HepG2 (cell line): ENCODE measurements around the gene RAB1B. TPM values are rescaled to one million over a fixed set of nuclear protein-coding genes. Genes with fewer than 3 reads are reported as not detected.

Experiments used
- ATF5 ChIP-seq: sonication (generic); formaldehyde crosslinking; IDR thresholded peaks from 2 replicates; pipeline ENCODE4 v1.4.0; 2020; ENCODE audit warnings: mild to moderate bottlenecking, low read depth, missing genetic modification reagents
- HIC2 ChIP-seq: sonication (generic); formaldehyde crosslinking; IDR thresholded peaks from 2 replicates; pipeline ENCODE4 v1.9.0; 2022; ENCODE audit warnings: low read depth, missing genetic modification reagents
- HNF1B ChIP-seq: sonication (generic); formaldehyde crosslinking; IDR thresholded peaks from 2 replicates; pipeline ENCODE4 v1.5.1; 2020; ENCODE audit warnings: mild to moderate bottlenecking, moderate library complexity, missing genetic modification reagents
- HOXA9 ChIP-seq: sonication (generic); formaldehyde crosslinking; IDR thresholded peaks from 2 replicates; pipeline ENCODE4 v1.8.1; 2022; ENCODE audit warnings: missing genetic modification reagents, mild to moderate bottlenecking, moderate library complexity, borderline replicate concordance
- MIXL1 ChIP-seq: IDR thresholded peaks from 2 replicates; pipeline ENCODE4 v1.6.1; 2016
- NFE2L1 ChIP-seq: sonication (generic); formaldehyde crosslinking; IDR thresholded peaks from 2 replicates; pipeline ENCODE4 v1.4.0; 2020; ENCODE audit warnings: missing genetic modification reagents, mild to moderate bottlenecking, borderline replicate concordance
- PAX8 ChIP-seq: sonication (generic); formaldehyde crosslinking; IDR thresholded peaks from 2 replicates; pipeline ENCODE4 v1.8.0; 2022; ENCODE audit warnings: mild to moderate bottlenecking, missing genetic modification reagents, borderline replicate concordance
- PHF5A ChIP-seq: IDR thresholded peaks from one replicate; pipeline ENCODE4 v1.6.1; 2018; ENCODE audit warnings: low read depth, missing genetic modification reagents; ENCODE audit not compliant: unreplicated experiment
- TFAP4 ChIP-seq: sonication (generic); IDR thresholded peaks from 2 replicates; pipeline ENCODE4 v1.6.1; 2016; ENCODE audit warnings: low read depth, borderline replicate concordance
- TOE1 ChIP-seq: sonication (generic); formaldehyde crosslinking; IDR thresholded peaks from 2 replicates; pipeline ENCODE4 v1.4.0; 2020; ENCODE audit warnings: mild to moderate bottlenecking, missing genetic modification reagents
- XRCC5 ChIP-seq: fragments of 200-400 bp; formaldehyde crosslinking; optimal IDR thresholded peaks from 2 replicates; pipeline ENCODE3; 2017; ENCODE audit warnings: mild to moderate bottlenecking, low read length
- ZBTB4 ChIP-seq: sonication (generic); formaldehyde crosslinking; IDR thresholded peaks from 2 replicates; pipeline ENCODE4 v1.4.0; 2020; ENCODE audit warnings: missing genetic modification reagents, mild to moderate bottlenecking, borderline replicate concordance
- ZBTB44 ChIP-seq: sonication (generic); formaldehyde crosslinking; IDR thresholded peaks from 2 replicates; pipeline ENCODE4 v1.4.0; 2020; ENCODE audit warnings: missing genetic modification reagents
- ZNF501 ChIP-seq: sonication (generic); formaldehyde crosslinking; IDR thresholded peaks from 2 replicates; pipeline ENCODE4 v1.5.1; 2020; ENCODE audit warnings: mild to moderate bottlenecking, moderate library complexity, missing genetic modification reagents
- ZNF678 ChIP-seq: sonication (generic); formaldehyde crosslinking; IDR thresholded peaks from 2 replicates; pipeline ENCODE4 v1.4.0; 2020; ENCODE audit warnings: mild to moderate bottlenecking, missing genetic modification reagents
- ZNF768 ChIP-seq: sonication (generic); formaldehyde crosslinking; IDR thresholded peaks from 2 replicates; pipeline ENCODE4 v1.4.0; 2020; ENCODE audit warnings: missing genetic modification reagents
- ZNF782 ChIP-seq: sonication (generic); formaldehyde crosslinking; IDR thresholded peaks from 2 replicates; pipeline ENCODE4 v1.4.0; 2020; ENCODE audit warnings: missing genetic modification reagents, mild to moderate bottlenecking, borderline replicate concordance
- ZNF83 ChIP-seq: sonication (generic); formaldehyde crosslinking; IDR thresholded peaks from 2 replicates; pipeline ENCODE4 v1.4.0; 2020; ENCODE audit warnings: missing genetic modification reagents, mild to moderate bottlenecking, borderline replicate concordance
- polyA plus RNA-seq, 8 experiments: library from polyadenylated mRNA; depleted of rRNA in 3 of 8; stranded (reverse) in 7 of 8; unstranded in 1 of 8; fragments of >200 nt; fragmentation: Illumina TruSeq in 4 of 8; extraction: Trizol in 4 of 8; gene quantifications; 2 replicates each; pipeline versions ENCODE4 v1.2.1 to v1.2.3, GENCODE V29; 2011 to 2016; ENCODE audit warnings: low read depth in 4 of 8, missing spikeins in 1 of 8, mixed read lengths in 1 of 8; ENCODE audit not compliant: insufficient read depth in 1 of 8
- total RNA-seq, 5 experiments: library from RNA; depleted of rRNA; stranded (reverse); fragments of >200 nt; fragmentation: Illumina TruSeq; extraction: Trizol; gene quantifications; 2 replicates each; pipeline ENCODE4 v1.2.3, GENCODE V29; 2016; ENCODE audit warnings: low read depth in 1 of 5

Gene RAB1B
- total and polyA plus RNA-seq, 2 of the 13 experiments (the other 11 are each of a cell fraction or from before 2014, with no cell fraction given), result 77.9 to 87.9 TPM

- 0 out of 2 replicates have a peak, but pooled peaks have one; percentile 12 for TF ChIP-seq ZBTB4 (CRISPR knock-in tag)
- TF ChIP-seq MIXL1 (CRISPR knock-in tag), result no peak
- peak; percentile 4 for TF ChIP-seq XRCC5
- TF ChIP-seq ZNF501 (CRISPR knock-in tag), result no peak
- TF ChIP-seq ZNF768 (CRISPR knock-in tag), result no peak
- TF ChIP-seq HIC2 (CRISPR knock-in tag), result peak; percentile 8; the same call in 1 of the 2 replicates
- TF ChIP-seq ZNF678, result 0 out of 2 replicates have a peak, but pooled peaks have one; percentile 42
- peak; percentile 31 for TF ChIP-seq HNF1B
- TF ChIP-seq ZNF83 (CRISPR knock-in tag), result no peak
- TF ChIP-seq NFE2L1 (CRISPR knock-in tag), result no peak
- TF ChIP-seq HOXA9 (CRISPR knock-in tag), result no peak
- TF ChIP-seq ATF5, result no peak; the same call in 1 of the 2 replicates
- TF ChIP-seq ZBTB44 (CRISPR knock-in tag), result no peak
- TF ChIP-seq ZNF782 (CRISPR knock-in tag), result peak; percentile 50; the same call in 1 of the 2 replicates
- TF ChIP-seq PHF5A (CRISPR knock-in tag), result no peak
- TF ChIP-seq PAX8 (CRISPR knock-in tag), result peak; percentile 94; the same call in 1 of the 2 replicates
- 0 out of 2 replicates have a peak, but pooled peaks have one; percentile 4 for TF ChIP-seq TFAP4
- TF ChIP-seq TOE1 (CRISPR knock-in tag), result no peak
These were observed 10.0 kb upstream of the RAB1B start (continued) for GRCh38 chr11:66258473-66258893.
